H9 (cell line): ENCODE measurements around the gene CROT. TPM values are rescaled to one million over a fixed set of nuclear protein-coding genes. Genes with fewer than 3 reads are reported as not detected.

Experiments used
- DNase-seq: peaks from one replicate; pipeline ENCODE4 v3.0.0-alpha.2; 2017
- H2AFZ ChIP-seq: one replicate; pipeline ENCODE4 v1.6.1; 2013; ENCODE audit warnings: mild to moderate bottlenecking, low read length, control low read depth, moderate library complexity
- H2AK5ac ChIP-seq: 2 replicates; pipeline ENCODE4 v1.6.1; 2013; ENCODE audit warnings: low read length, control low read depth, mixed read lengths; ENCODE audit not compliant: insufficient read length
- H2BK120ac ChIP-seq: one replicate; pipeline ENCODE4 v1.6.1; 2013; ENCODE audit warnings: low read depth, mild to moderate bottlenecking, low read length, control low read depth, inconsistent platforms; ENCODE audit not compliant: poor library complexity, severe bottlenecking
- H2BK12ac ChIP-seq: 2 replicates; pipeline ENCODE4 v1.6.1; 2013; ENCODE audit warnings: low read length, control low read depth, mixed read lengths, low read depth; ENCODE audit not compliant: insufficient read length
- H2BK15ac ChIP-seq: 2 replicates; pipeline ENCODE4 v1.6.1; 2013; ENCODE audit warnings: low read depth, low read length, control low read depth
- H2BK20ac ChIP-seq: one replicate; pipeline ENCODE4 v1.6.1; 2013; ENCODE audit warnings: low read depth, mild to moderate bottlenecking, low read length, control low read depth, inconsistent platforms; ENCODE audit not compliant: poor library complexity, severe bottlenecking
- H2BK5ac ChIP-seq: 2 replicates; pipeline ENCODE4 v1.6.1; 2013; ENCODE audit warnings: low read length, control low read depth, mixed read lengths; ENCODE audit not compliant: insufficient read length
- H3K14ac ChIP-seq: 2 replicates; pipeline ENCODE4 v1.6.1; 2013; ENCODE audit warnings: low read length, control low read depth; ENCODE audit not compliant: insufficient read depth
- H3K18ac ChIP-seq: 2 replicates; pipeline ENCODE4 v1.6.1; 2013; ENCODE audit warnings: low read depth, mild to moderate bottlenecking, mixed read lengths, low read length, control low read depth; ENCODE audit not compliant: insufficient read length
- H3K23ac ChIP-seq: 2 replicates; pipeline ENCODE4 v1.6.1; 2013; ENCODE audit warnings: low read length, control low read depth, mixed read lengths, low read depth; ENCODE audit not compliant: insufficient read length
- H3K23me2 ChIP-seq: 2 replicates; pipeline ENCODE4 v1.6.1; 2013; ENCODE audit warnings: low read depth, mild to moderate bottlenecking, mixed read lengths, low read length, control low read depth; ENCODE audit not compliant: insufficient read length, poor library complexity, severe bottlenecking
- H3K27ac ChIP-seq: 2 replicates; pipeline ENCODE4 v1.5.1; 2013; ENCODE audit warnings: low read length, control low read depth, mixed read lengths, low read depth; ENCODE audit not compliant: insufficient read length
- H3K27me3 ChIP-seq: 2 replicates; pipeline ENCODE4 v1.6.1; 2013; ENCODE audit warnings: low read length, control low read depth, inconsistent platforms; ENCODE audit not compliant: insufficient read depth
- H3K4ac ChIP-seq: 2 replicates; pipeline ENCODE4 v1.6.1; 2013; ENCODE audit warnings: low read depth, mild to moderate bottlenecking, control low read depth, inconsistent platforms, low read length, moderate library complexity
- H3K4me1 ChIP-seq: 2 replicates; pipeline ENCODE4 v1.6.1; 2013; ENCODE audit warnings: low read length, control low read depth, inconsistent platforms; ENCODE audit not compliant: insufficient read depth
- H3K4me2 ChIP-seq: 2 replicates; pipeline ENCODE4 v1.6.1; 2013; ENCODE audit warnings: low read length, control low read depth, mixed read lengths; ENCODE audit not compliant: insufficient read length, insufficient read depth
- H3K56ac ChIP-seq: 2 replicates; pipeline ENCODE4 v1.6.1; 2013; ENCODE audit warnings: low read depth, mild to moderate bottlenecking, mixed read lengths, low read length, control low read depth; ENCODE audit not compliant: insufficient read length
- H3K79me1 ChIP-seq: 2 replicates; pipeline ENCODE4 v1.6.1; 2013; ENCODE audit warnings: low read depth, mild to moderate bottlenecking, moderate library complexity, low read length, control low read depth, inconsistent platforms; ENCODE audit not compliant: insufficient read depth, poor library complexity, severe bottlenecking
- H3K79me2 ChIP-seq: 2 replicates; pipeline ENCODE4 v1.6.1; 2013; ENCODE audit warnings: low read length, control low read depth, inconsistent platforms; ENCODE audit not compliant: insufficient read depth
- H3K9ac ChIP-seq: 2 replicates; pipeline ENCODE4 v1.6.1; 2013; ENCODE audit warnings: low read length, control low read depth, mixed read lengths; ENCODE audit not compliant: insufficient read length; ENCODE audit errors: extremely low read depth
- H3K9me3 ChIP-seq: one replicate; pipeline ENCODE4 v1.6.1; 2013; ENCODE audit warnings: low read depth, low read length, inconsistent platforms; ENCODE audit not compliant: control insufficient read depth
- H3T11ph ChIP-seq: one replicate; pipeline ENCODE4 v1.6.1; 2013; ENCODE audit warnings: mild to moderate bottlenecking, low read length, control low read depth, inconsistent platforms
- H4K20me1 ChIP-seq: one replicate; pipeline ENCODE4 v1.6.1; 2013; ENCODE audit not compliant: control insufficient read depth, insufficient read length, insufficient read depth
- H4K5ac ChIP-seq: 2 replicates; pipeline ENCODE4 v1.6.1; 2013; ENCODE audit warnings: low read depth, mild to moderate bottlenecking, mixed read lengths, low read length, control low read depth; ENCODE audit not compliant: insufficient read length
- H4K8ac ChIP-seq: replicated peaks from 2 replicates; pipeline ENCODE4 v1.6.1; 2013; ENCODE audit warnings: low read length, control low read depth, mixed read lengths, low read depth; ENCODE audit not compliant: insufficient read length
- H4K91ac ChIP-seq: 2 replicates; pipeline ENCODE4 v1.6.1; 2013; ENCODE audit warnings: low read depth, mild to moderate bottlenecking, moderate library complexity, mixed read lengths, low read length, control low read depth; ENCODE audit not compliant: insufficient read length
- H3K27ac Mint-ChIP-seq, 3 experiments: 2 replicates in 2 of 3; 3 replicates in 1 of 3; pipeline ENCODE4 v1.8.0; 2020 to 2021; ENCODE audit warnings: mixed read lengths in 3 of 3, mild to moderate bottlenecking in 1 of 3, moderate library complexity in 1 of 3
- H3K27me3 Mint-ChIP-seq: 2 replicates; pipeline ENCODE4 v1.8.0; 2021; ENCODE audit warnings: low read depth, mild to moderate bottlenecking, moderate library complexity, mixed read lengths
- H3K36me3 Mint-ChIP-seq, 3 experiments: 2 replicates in 2 of 3; 3 replicates in 1 of 3; pipeline ENCODE4 v1.8.0; 2020 to 2021; ENCODE audit warnings: low read depth in 3 of 3, mixed read lengths in 3 of 3; ENCODE audit not compliant: insufficient read depth in 1 of 3
- H3K4me1 Mint-ChIP-seq, 2 experiments: 2 replicates each; pipeline ENCODE4 v1.8.0; 2020; ENCODE audit warnings: mixed read lengths in 2 of 2
- H3K4me3 Mint-ChIP-seq, 2 experiments: 2 replicates in 1 of 2; 3 replicates in 1 of 2; pipeline ENCODE4 v1.8.0; 2020 to 2021; ENCODE audit warnings: mild to moderate bottlenecking in 2 of 2, mixed read lengths in 2 of 2, moderate library complexity in 1 of 2
- H3K9me3 Mint-ChIP-seq, 2 experiments: 2 replicates in 1 of 2; 3 replicates in 1 of 2; pipeline ENCODE4 v1.8.0; 2020; ENCODE audit warnings: mild to moderate bottlenecking in 2 of 2, mixed read lengths in 2 of 2, moderate library complexity in 1 of 2
- WGBS: extraction: QIAGEN DNeasy Blood & Tissue Kit; methylation state at CpG from one replicate; pipeline ENCODE4 v1.1.7; 2013; ENCODE audit warnings: missing lambda C conversion rate, low lambda C conversion rate, mixed read lengths; ENCODE audit not compliant: insufficient read length; ENCODE audit errors: extremely low coverage; 5-methylcytosine and 5-hydroxymethylcytosine counted together
- total RNA-seq: library from RNA; stranded (reverse); gene quantifications from 2 replicates; pipeline ENCODE4 v1.2.1, GENCODE V29; 2021
- TF ChIP-seq, protein P1 (sequence below): fragments of 200-600 bp; sonication (generic); conservative IDR thresholded peaks from 3 replicates; pipeline ENCODE4 v1.8.0; 2021; ENCODE audit warnings: antibody characterized with exemption, mild to moderate bottlenecking

The CROT gene
- total RNA-seq, 1 experiment from 2014 or later: 6.0 TPM

DNA sequence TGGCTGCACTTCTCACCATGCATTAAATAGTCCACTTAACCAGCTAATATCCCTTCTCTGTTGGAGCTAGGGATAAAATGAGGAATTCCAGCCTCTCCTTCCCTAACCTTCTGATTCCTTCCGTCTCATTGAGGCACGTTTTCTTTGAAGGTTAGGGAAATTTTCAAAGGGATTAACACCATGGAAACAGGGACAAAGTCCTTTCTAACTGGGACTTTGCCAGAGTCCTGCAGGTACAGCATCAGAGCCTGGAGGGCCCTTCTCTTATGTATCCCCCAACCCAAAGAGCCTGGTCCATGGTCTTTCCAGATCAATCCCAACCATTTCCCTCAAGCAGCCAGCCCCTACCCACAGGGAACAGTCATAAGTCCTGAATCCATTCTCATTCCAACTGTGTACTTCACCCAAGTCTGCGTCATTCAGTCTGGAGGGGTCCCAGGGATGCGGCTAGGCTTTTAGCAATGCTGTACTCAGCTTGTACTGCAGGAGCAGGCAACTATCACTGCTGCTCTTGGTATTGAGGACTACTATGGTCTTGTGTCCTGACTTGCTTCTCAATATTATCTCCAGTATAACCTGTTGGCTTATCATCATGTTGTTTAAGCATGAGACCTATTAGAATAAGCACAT is 34.6 kb upstream of the CROT start:
- TF ChIP-seq, protein P1, sequence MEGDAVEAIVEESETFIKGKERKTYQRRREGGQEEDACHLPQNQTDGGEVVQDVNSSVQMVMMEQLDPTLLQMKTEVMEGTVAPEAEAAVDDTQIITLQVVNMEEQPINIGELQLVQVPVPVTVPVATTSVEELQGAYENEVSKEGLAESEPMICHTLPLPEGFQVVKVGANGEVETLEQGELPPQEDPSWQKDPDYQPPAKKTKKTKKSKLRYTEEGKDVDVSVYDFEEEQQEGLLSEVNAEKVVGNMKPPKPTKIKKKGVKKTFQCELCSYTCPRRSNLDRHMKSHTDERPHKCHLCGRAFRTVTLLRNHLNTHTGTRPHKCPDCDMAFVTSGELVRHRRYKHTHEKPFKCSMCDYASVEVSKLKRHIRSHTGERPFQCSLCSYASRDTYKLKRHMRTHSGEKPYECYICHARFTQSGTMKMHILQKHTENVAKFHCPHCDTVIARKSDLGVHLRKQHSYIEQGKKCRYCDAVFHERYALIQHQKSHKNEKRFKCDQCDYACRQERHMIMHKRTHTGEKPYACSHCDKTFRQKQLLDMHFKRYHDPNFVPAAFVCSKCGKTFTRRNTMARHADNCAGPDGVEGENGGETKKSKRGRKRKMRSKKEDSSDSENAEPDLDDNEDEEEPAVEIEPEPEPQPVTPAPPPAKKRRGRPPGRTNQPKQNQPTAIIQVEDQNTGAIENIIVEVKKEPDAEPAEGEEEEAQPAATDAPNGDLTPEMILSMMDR: no peak
- Mint-ChIP-seq H3K27ac (no peak overlapping the region), H3K9me3 (no peaks in the 10 kb centered on the region), H3K4me3 (no peak overlapping the region), H3K4me1 (no peaks in the 10 kb centered on the region), H3K36me3 (no peaks in the 10 kb centered on the region), H3K27me3 (no peaks in the 10 kb centered on the region; the same call in none of the 2 replicates)
- H2BK12ac ChIP-seq: no peak overlapping the region
- no peak overlapping the region for H4K91ac ChIP-seq
- H4K8ac ChIP-seq: no peak overlapping the region
- no peaks in the 10 kb centered on the region for H3K9me3 ChIP-seq
- no peak overlapping the region for H2AFZ ChIP-seq
- H3K79me2 ChIP-seq: no peaks in the 10 kb centered on the region
- H3K4ac ChIP-seq: no peak overlapping the region
- H3K23ac ChIP-seq: no peak overlapping the region
- no peak overlapping the region for H3K27ac ChIP-seq
- no peak overlapping the region for H3K9ac ChIP-seq
- no peaks in the 10 kb centered on the region for H3K4me1 ChIP-seq
- H3K4me2 ChIP-seq: no peak overlapping the region
- H2BK120ac ChIP-seq: no peak overlapping the region
- no peaks in the 10 kb centered on the region for H3K27me3 ChIP-seq
- H3K14ac ChIP-seq: no peak overlapping the region
- H3K56ac ChIP-seq: no peak overlapping the region
- no peak overlapping the region for H2BK5ac ChIP-seq
- H3T11ph ChIP-seq: no peak overlapping the region
- H2AK5ac ChIP-seq: no peak overlapping the region
- H4K20me1 ChIP-seq: no peaks in the 10 kb centered on the region
- no peak for DNase-seq
- H4K5ac ChIP-seq: no peak overlapping the region
- no CpG with 5 or more reads among the region's 4 CpGs for WGBS
- H3K18ac ChIP-seq: no peak overlapping the region
- H3K79me1 ChIP-seq: no peaks in the 10 kb centered on the region
- H2BK15ac ChIP-seq: no peak overlapping the region
- no peaks in the 10 kb centered on the region for H3K23me2 ChIP-seq
- no peak overlapping the region for H2BK20ac ChIP-seq
